MM.1S (cell line): ENCODE measurements around the gene SPAG17.

Experiments used
- DNase-seq: peaks from one replicate; pipeline ENCODE4 v3.0.0-alpha.2; 2015
- H2AFZ ChIP-seq: fragments of 300-600 bp; sonication (generic); 2 replicates; pipeline ENCODE4 v1.6.0; 2016; ENCODE audit warnings: antibody characterized with exemption, low read length
- H3F3A ChIP-seq: fragments of 300-600 bp; sonication (generic); 2 replicates; pipeline ENCODE4 v1.6.1; 2016; ENCODE audit warnings: mild to moderate bottlenecking, antibody characterized with exemption, low read length, moderate library complexity, mixed read lengths; ENCODE audit not compliant: insufficient read depth
- H3K27ac ChIP-seq: fragments of 300-600 bp; sonication (generic); 2 replicates; pipeline ENCODE4 v1.5.1; 2016; ENCODE audit warnings: mild to moderate bottlenecking, low read length
- H3K27me3 ChIP-seq: fragments of 300-600 bp; sonication (generic); replicated peaks from 2 replicates; pipeline ENCODE4 v1.6.0; 2016; ENCODE audit warnings: low read length; ENCODE audit not compliant: insufficient read depth
- H3K36me3 ChIP-seq: fragments of 300-600 bp; sonication (generic); replicated peaks from 2 replicates; pipeline ENCODE4 v1.6.1; 2016; ENCODE audit warnings: mild to moderate bottlenecking, low read length, mixed read lengths; ENCODE audit not compliant: insufficient read depth
- H3K4me1 ChIP-seq: fragments of 300-600 bp; sonication (generic); 2 replicates; pipeline ENCODE4 v1.6.1; 2016; ENCODE audit warnings: low read length, mixed read lengths
- H3K4me2 ChIP-seq: fragments of 300-600 bp; sonication (generic); 2 replicates; pipeline ENCODE4 v1.6.0; 2016; ENCODE audit warnings: low read depth, low read length
- H3K4me3 ChIP-seq: fragments of 300-600 bp; sonication (generic); 2 replicates; pipeline ENCODE4 v1.5.1; 2016; ENCODE audit warnings: low read length, mixed read lengths
- H3K79me2 ChIP-seq: fragments of 300-600 bp; sonication (generic); 2 replicates; pipeline ENCODE4 v1.6.1; 2016; ENCODE audit warnings: mixed run types, low read length, mixed read lengths
- H3K9ac ChIP-seq: fragments of 300-600 bp; sonication (generic); 2 replicates; pipeline ENCODE4 v1.6.1; 2016; ENCODE audit warnings: low read length, mixed read lengths
- H3K9me2 ChIP-seq: fragments of 300-600 bp; sonication (generic); replicated peaks from 2 replicates; pipeline ENCODE4 v1.6.1; 2016; ENCODE audit warnings: mild to moderate bottlenecking, low read length, mixed read lengths; ENCODE audit not compliant: insufficient read depth
- H3K9me3 ChIP-seq: fragments of 300-600 bp; sonication (generic); replicated peaks from 2 replicates; pipeline ENCODE4 v1.6.1; 2016; ENCODE audit warnings: mild to moderate bottlenecking, low read length, mixed read lengths; ENCODE audit not compliant: insufficient read depth
- H4K20me1 ChIP-seq: fragments of 300-600 bp; sonication (generic); 2 replicates; pipeline ENCODE4 v1.6.1; 2016; ENCODE audit warnings: mild to moderate bottlenecking, low read length, moderate library complexity, mixed read lengths; ENCODE audit not compliant: insufficient read depth
- EZH2 ChIP-seq: fragments of 300-600 bp; sonication (generic); optimal IDR thresholded peaks from 2 replicates; pipeline ENCODE3; 2017; ENCODE audit warnings: low read depth, mild to moderate bottlenecking, antibody characterized with exemption, low read length, mixed read lengths
- EZH2phosphoT487 ChIP-seq: fragments of 300-600 bp; sonication (generic); IDR thresholded peaks from 2 replicates; pipeline ENCODE4 v1.6.1; 2018; ENCODE audit warnings: antibody characterized with exemption, low read length
- TF ChIP-seq, protein P1 (sequence below): fragments of 300-600 bp; sonication (generic); IDR thresholded peaks from 2 replicates; pipeline ENCODE4 v1.5.1; 2016; ENCODE audit warnings: antibody characterized with exemption, low read length, mixed read lengths

The SPAG17 gene

DNA sequence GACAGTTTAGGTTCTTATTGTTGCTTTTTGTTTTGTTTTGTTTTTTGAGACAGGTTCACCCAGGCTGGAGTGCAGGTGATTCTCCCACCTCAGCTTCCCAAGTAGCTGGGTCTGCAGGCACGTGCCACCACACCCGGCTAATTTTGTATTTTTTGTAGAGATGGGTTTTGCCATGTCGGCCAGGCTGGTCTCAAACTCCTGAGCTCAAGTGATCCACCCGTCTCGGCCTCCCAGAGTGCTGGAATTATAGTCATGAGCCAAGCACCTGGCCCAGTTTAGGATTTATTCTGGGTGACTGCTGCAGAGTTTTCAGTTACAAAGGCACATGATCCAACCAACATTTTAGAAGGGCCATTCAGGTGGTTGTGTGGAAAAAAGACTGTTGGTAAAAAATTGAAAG lies 102.0 kb downstream of the SPAG17 start:
- no peak for TF ChIP-seq EZH2phosphoT487
- TF ChIP-seq, protein P1, sequence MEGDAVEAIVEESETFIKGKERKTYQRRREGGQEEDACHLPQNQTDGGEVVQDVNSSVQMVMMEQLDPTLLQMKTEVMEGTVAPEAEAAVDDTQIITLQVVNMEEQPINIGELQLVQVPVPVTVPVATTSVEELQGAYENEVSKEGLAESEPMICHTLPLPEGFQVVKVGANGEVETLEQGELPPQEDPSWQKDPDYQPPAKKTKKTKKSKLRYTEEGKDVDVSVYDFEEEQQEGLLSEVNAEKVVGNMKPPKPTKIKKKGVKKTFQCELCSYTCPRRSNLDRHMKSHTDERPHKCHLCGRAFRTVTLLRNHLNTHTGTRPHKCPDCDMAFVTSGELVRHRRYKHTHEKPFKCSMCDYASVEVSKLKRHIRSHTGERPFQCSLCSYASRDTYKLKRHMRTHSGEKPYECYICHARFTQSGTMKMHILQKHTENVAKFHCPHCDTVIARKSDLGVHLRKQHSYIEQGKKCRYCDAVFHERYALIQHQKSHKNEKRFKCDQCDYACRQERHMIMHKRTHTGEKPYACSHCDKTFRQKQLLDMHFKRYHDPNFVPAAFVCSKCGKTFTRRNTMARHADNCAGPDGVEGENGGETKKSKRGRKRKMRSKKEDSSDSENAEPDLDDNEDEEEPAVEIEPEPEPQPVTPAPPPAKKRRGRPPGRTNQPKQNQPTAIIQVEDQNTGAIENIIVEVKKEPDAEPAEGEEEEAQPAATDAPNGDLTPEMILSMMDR = no peak
- TF ChIP-seq EZH2 = no peak
- no peak overlapping the region for H3K27ac ChIP-seq
- H3K79me2 ChIP-seq = no peaks in the 10 kb centered on the region
- no peaks in the 10 kb centered on the region for H3K9me3 ChIP-seq
- no peak overlapping the region for H3K9ac ChIP-seq
- no peaks in the 10 kb centered on the region for H3K27me3 ChIP-seq
- H3K4me3 ChIP-seq = no peak overlapping the region
- H4K20me1 ChIP-seq = no peaks in the 10 kb centered on the region
- no peak overlapping the region for H2AFZ ChIP-seq
- H3K4me1 ChIP-seq = peaks cover 9% of the 10 kb centered on the region
- H3K4me2 ChIP-seq = no peak overlapping the region
- no peaks in the 10 kb centered on the region for H3K9me2 ChIP-seq
- H3F3A ChIP-seq = peaks cover 5% of the 10 kb centered on the region; the same call in 1 of the 2 replicates
- no peaks in the 10 kb centered on the region for H3K36me3 ChIP-seq
- DNase-seq = no peak

DNA sequence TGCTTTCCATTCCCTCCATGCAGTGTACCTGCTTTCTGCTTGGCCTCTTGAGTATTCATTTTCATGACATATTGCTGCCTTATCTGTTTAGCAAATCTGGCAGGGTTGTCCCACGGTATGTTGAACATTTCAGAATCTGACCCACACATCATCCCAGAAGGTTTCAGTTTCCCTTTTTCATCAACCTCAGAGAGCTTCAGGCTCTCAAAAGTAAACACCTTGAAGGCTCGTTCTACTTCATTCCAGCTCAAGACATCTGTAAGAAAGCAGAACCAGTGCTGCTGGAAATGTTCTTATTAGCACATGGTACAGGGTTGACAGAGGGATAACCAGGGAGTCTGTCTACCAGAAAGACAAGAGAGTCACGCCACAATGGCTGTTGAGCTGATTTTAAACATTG lies 103.6 kb downstream of the SPAG17 start:
- peak overlapping the region; percentile 11; the same call in 1 of the 2 replicates for H3K27ac ChIP-seq
- H3K9me3 ChIP-seq = no peaks in the 10 kb centered on the region
- no peaks in the 10 kb centered on the region for H3K27me3 ChIP-seq
- H3K4me2 ChIP-seq = peak overlapping the region; percentile 66
- H3F3A ChIP-seq = peaks cover 5% of the 10 kb centered on the region; the same call in 1 of the 2 replicates
- peak overlapping the region; percentile 16 for H3K4me3 ChIP-seq
- H4K20me1 ChIP-seq = no peaks in the 10 kb centered on the region
- TF ChIP-seq EZH2phosphoT487 (no peak), EZH2 (no peak)
- TF ChIP-seq, protein P1 = no peak
- H3K79me2 ChIP-seq = no peaks in the 10 kb centered on the region
- no peaks in the 10 kb centered on the region for H3K36me3 ChIP-seq
- peaks cover 9% of the 10 kb centered on the region for H3K4me1 ChIP-seq
- H2AFZ ChIP-seq = peak overlapping the region; percentile 63
- no peaks in the 10 kb centered on the region for H3K9me2 ChIP-seq
- peak overlapping the region; percentile 16; the same call in 1 of the 2 replicates for H3K9ac ChIP-seq
- peak; percentile 67 for DNase-seq

- H3K4me3 ChIP-seq = no peak overlapping the region
- no peak overlapping the region for H2AFZ ChIP-seq
- H3K9me3 ChIP-seq = no peaks in the 10 kb centered on the region
- peak; percentile 23 for DNase-seq
- no peak overlapping the region for H3K27ac ChIP-seq
- H3K9ac ChIP-seq = no peak overlapping the region
- H3K4me1 ChIP-seq = peaks cover 9% of the 10 kb centered on the region
- TF ChIP-seq EZH2 = no peak
- TF ChIP-seq, protein P1 = peak; percentile 30
- no peak overlapping the region for H3K4me2 ChIP-seq
- no peaks in the 10 kb centered on the region for H3K36me3 ChIP-seq
- H3K9me2 ChIP-seq = no peaks in the 10 kb centered on the region
- H4K20me1 ChIP-seq = no peaks in the 10 kb centered on the region
- peaks cover 5% of the 10 kb centered on the region; the same call in 1 of the 2 replicates for H3F3A ChIP-seq
- H3K27me3 ChIP-seq = no peaks in the 10 kb centered on the region
- H3K79me2 ChIP-seq = no peaks in the 10 kb centered on the region
Observed at GRCh38 chr1:118077331-118078045, 107.5 kb downstream of the SPAG17 start.
